Stimulated activated CD4-positive, alpha-beta T cell treated with anti-CD3 and anti-CD28 coated beads, Interleukin-12 subunit alpha, Interleukin-12 subunit beta, amount 100 ng/mL, for 24 hours (primary cell): ENCODE measurements around the gene MRAS.
"Not testable (repeated sequence)": the region's sequence is repeated elsewhere in the genome, so short reads cannot be mapped to it uniquely, and the experiment has no call there.

Experiments used
- DNase-seq, 2 experiments: peaks; one replicate each; pipeline ENCODE4 v3.0.0-alpha.2; 2020; ENCODE audit warnings: low read depth in 2 of 2

The MRAS gene

DNA sequence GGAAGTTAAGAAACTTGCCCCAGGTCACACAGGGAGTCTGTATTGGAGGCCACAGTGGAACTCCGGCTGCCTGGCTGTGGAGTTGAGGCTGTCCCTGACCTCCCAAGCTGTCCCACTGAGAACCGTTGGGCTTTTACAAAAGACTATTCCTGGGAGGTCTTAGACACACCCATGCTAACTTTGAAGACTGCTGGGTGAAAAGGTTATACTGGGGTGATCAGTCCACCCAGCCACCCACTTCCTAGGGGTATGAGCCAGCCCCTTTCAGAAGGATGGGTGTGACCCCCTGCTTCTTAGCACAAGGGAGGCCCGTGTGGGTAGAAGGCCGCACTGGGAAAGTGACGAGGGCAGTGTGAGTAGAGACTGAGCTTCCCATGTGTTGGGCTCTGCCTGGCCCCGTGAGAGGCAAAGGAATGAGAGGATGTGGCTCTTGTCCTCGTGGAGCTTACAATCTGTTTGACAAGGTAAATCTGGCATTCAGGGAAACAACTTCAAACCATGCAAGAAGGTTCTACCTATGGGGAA, 19.0 kb downstream of the MRAS start:
- no peak for DNase-seq

DNA sequence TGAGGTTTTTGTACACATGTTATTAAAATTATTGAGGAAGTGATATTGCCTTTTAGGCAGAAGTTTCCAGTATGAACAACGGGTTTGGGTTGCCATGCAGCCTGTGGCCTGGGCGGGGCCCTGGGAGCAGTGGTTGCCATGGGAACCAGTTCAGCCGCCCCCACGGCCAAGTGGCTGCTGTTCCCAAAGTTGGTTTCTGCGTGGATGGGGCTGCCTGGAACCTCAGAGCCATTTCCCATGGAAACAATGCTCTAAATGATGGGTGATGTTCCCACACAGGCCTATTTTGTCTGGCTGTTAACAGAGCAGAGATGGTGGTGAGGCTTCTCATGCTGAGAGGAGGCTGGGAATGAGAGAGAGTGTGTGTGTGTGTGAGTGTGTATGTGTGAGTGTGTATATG, 19.5 kb downstream of the MRAS start:
- no peak for DNase-seq

DNA sequence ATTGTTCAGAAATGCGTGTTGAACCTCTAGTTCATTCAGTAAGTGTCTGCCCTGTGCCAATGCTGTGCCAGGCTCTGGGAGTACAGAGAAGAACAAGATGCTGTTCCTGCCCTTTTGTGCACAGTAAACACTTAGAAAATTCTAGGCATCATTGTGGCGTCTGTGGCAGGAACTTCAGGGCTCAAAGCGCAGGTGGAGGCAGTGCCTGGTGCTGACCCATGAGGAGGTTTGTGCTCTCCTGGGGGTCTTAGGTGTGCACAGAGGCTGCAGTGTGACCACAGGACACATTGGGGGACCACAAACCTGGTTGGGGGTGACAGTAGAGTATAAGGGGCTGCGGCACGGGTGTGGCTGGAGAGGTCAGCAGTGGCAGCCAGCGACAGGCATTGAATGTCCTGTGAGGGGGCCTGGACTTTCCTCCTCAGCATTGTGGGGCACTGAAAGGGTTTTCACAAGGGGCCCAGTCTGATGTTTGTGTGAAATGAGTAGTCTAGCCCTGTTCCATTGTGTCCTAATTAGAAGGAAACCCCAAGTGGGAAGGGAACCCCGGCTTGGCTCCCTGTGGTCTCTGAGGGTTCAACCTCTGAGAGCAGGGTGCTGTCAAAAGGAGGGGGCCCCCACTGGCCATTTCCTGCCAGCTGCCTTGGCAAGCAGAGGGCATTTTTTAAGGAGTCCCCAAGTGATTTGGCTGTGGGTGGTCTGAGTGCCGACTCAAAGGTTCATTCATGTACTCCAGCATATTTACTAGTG, 20.9 kb downstream of the MRAS start:
- DNase-seq = no peak

DNA sequence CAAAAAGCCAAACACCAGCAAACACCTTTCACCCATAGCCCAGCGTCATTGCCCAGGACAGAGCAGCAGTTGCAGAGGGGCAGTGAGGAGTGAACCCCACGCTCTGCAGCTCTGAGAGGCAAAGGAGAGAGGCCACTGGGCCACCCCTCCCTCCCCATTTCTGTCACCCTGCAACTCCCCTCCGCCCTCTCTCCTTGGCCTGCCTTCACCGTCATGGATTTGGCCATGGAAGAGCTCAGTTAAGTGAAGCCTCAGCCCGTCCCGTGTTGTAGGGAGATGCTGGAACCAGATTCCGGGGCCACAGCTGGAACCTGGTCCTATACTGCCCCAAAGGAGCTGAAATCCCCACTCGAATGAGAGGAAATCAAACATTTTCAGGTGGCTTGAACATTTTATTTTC, 21.9 kb downstream of the MRAS start:
- no peak for DNase-seq

DNA sequence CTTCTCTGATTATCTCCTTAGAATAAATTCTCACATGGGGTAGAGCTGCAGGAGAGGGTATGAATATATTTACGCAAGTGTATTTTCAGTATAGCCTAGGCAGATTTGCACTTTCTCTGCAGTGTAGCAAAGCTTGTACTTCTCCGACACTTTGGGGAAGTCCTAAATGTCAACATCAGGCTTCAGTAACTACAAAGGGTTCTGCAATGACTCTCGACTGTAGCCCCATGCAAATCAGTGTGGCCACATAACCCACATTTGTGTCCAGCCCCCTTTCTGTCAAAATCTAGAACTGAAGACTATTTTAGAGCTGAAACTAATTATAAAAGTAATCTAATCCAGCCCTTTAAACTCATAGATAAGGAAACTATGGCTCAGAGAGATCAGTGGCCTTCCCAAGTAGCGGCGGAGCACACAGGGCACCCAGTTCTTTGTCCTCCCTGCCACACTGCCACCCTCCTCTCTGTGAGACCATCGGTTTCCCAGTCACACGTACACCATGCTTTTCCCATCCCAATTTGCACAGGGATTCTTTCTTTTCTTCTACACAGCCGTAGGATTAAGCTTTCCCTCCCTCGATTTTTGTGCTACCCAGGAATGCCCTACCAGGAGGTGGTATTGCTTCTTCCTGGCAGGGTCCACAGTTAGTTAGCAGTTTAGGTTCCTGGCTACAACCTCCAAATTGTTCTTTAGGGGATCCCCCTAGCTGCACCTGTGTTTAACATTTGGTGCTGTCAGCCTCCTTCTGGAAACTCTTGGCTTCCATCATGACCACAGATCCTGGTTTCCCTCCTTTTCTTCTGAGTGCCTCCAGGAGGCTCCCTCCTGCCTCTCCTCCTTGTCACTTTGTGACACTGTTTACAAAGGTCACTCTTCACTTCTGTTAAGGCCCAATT, 22.9 kb downstream of the MRAS start:
- DNase-seq = no peak

DNA sequence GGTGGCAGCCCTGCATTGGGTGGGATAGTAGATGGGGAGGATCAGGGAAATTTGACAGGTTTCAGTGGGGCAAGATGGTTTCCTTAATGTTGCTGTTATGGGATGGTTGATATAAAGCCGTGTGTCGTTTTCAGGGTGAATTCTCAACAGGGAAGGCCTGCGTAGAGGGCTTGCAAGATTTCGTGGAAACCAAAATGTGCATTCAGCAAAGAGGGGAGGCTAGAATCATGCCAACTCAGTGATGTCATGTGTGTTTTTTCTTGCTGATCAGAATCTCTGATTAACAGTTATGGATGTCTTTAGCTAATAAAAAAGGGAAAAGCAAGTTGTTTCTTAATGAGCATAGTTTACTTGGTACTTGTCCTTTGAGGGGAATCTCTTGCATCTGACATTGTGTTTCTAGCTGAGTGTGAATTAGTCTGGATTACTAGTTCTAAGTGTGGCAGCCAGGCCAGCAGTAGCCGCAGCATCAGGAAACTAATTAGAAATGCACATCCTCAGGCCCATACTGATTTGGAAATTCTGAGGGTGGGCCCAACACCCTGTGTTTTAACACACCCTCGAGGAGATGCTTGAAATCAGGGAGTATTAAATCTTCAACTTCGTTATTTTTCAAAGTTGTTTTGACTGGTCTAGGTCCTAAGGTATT, 24.8 kb downstream of the MRAS start:
- no peak for DNase-seq

DNA sequence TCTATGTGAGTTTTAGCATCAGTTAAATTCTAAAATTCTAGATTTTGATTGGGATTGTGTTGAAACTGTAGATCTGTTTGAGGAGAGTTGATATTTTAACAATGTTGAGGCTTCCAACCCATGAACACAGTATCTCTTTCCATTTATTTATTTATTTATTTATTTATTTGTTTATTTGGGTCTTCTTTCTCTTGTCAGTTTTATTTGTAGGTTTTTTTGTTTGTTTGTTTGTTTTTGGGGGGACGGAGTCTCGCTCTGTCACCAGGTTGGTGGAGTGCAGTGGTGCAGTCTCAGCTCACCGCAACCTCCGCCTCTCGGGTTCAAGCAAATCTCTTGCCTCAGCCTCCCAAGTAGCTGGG, 25.3 kb downstream of the MRAS start:
- no peak for DNase-seq

DNA sequence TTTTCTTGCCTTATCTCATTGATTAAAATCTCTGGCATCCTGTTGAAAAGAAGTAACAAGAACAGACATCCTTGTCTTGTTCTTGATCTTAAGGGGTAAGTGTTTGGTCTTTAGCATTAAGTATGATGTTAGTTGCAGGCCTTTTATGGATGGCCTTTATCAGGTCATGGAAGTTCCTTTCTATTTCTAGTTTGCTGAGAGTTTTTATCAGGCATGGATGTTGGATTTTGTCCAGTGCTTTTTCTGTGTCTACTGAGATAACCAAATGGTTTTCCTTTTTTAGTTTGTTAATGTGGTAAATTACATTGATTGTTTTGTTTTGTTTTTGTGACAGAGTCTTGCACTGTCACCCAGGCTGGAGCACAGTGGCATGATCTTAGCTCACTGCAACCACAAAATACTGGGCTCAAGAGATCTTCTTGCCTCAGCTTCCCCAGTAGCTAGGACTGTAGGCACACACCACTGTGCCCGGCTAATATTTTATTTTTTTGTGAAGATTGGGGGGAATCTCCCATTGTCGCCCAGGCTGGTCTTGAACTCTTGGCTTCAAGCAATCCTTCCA, 26.3 kb downstream of the MRAS start:
- no peak for DNase-seq

DNA sequence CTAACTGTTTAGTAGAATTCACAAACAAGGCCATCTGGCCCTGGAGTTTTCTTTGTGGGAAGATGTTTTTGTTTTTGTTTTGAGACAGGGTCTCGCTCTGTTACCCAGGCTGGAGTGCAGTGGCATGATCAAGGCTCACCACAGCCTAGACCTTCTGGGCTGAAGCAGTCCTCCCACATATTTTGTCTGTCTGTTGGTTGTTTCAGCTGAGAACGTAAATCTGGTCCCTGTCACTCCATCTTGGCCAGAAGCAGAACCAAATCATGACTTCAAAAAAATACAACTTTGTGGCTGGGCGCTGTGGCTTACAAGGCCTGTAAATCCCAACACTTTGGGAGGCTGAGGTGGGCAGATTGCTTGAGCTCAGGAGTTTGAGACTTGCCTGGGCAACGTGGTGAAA, 27.1 kb downstream of the MRAS start:
- no peak for DNase-seq

DNA sequence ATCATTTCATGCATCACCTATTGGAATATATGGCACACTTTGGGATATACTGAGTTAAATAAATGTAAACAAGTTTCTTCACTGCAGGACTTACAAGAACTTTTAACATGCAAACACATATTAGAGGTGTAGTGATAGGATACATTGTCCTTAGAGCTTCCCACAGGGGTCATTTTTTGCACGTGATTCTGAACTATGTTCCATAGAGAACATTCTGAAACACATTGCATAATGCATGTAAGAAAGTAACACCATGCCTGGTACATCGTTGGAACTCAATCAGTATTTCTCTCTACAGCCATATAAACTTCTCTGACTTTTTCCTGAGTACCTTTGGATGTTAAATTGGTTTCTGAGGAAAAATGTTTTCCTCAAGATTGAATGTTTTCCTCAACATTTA, 28.3 kb downstream of the MRAS start:
- no peak for DNase-seq

DNA sequence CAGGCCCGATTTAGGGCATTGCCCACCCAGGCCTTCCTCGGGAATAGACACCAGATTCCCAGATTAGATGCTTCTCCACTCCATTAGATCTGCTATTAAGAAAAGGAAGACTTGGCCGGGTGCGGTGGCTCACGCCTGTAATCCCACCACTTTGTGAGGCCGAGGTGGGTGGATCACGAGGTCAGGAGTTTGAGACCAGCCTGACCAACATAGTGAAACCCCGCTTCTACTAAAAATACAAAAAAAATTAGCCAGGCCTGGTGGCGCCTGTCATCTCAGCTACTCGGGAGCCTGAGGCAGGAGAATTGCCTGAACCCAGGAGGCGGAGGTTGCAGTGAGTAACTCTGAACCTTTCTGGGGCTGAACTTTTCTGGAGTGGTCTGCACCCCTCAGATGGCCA, 28.8 kb downstream of the MRAS start:
- DNase-seq = not testable (repeated sequence)

DNA sequence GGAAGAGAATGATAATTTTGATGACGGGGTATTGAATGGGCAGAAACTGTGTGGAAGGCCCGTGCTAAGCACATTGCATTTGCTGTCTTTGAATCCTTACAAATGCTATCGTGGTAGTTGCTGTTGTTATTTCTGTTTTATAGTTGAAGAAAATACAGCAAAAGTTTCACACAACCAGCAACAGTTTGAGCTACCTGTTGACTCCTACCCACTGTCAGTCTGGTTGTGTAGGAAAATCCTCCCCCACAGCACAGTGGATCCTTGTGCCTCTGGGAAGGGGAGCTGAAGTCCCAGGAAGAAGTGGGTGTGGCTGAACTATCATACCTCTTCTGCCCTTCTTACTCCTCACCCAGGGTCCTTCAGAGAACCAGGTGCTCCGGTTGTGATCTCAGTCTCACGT, 29.4 kb downstream of the MRAS start:
- DNase-seq = no peak

DNA sequence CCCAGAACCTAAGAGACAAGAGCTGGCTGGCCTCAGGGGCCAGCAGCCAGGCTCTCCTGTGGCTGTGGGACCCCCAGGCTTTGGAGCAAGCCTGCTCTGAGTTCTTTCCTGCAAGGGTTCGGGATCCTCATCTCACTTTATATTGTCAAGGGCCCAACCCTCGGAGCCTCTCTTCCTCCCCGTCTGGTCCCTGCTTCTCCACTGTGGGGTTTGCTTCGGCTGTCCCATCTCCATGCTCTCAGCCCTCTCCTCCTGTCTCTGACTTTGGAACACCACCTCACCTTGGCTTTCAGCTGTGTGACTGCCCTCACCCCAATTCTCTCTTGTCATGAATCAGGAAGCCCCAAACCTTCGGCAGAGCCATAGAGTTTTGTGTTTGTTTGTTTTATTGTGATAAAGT, 30.0 kb downstream of the MRAS start:
- no peak for DNase-seq

DNA sequence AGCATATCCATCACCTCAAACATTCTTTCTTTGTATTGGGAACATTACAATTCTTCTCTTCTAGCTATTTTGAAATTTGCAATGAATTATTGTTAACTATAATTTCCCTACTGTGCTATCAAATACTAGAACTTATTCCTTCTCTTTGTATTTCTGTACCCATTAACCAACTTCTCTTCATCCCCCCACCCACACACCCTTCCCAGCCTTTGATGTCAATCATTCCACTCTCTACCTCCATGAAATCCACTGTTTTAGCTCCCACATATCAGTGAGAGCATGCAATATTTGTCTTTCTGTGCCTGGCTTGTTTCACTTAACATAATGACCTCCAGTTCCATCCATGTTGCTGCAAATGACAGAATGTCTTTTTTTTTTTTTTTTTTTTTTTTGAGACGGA, 30.6 kb downstream of the MRAS start:
- DNase-seq = no peak

DNA sequence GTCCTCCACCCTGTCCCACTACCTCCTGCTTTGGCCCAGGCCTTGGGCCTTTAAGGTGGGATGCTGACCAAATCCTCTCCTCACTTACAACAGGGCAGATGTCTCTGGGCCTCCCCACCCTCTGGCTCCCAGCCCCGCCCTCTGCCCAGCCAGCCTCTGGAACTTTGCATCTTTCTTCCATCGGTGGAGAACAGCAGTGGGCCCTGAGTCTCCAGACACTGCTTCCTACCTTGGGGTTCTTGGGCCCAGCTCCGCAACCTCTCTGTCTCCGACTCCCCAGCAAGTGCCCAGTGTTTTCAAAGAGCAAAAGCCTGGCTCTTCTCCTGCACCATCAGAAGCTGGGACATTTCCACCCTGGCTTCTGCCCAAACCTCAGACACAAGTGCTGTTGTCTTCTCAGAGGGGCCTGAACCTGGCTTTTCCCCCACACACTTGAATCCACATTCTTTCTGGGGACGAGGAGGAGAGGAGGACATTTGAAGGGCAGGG, 33.1 kb downstream of the MRAS start:
- DNase-seq = no peak

DNA sequence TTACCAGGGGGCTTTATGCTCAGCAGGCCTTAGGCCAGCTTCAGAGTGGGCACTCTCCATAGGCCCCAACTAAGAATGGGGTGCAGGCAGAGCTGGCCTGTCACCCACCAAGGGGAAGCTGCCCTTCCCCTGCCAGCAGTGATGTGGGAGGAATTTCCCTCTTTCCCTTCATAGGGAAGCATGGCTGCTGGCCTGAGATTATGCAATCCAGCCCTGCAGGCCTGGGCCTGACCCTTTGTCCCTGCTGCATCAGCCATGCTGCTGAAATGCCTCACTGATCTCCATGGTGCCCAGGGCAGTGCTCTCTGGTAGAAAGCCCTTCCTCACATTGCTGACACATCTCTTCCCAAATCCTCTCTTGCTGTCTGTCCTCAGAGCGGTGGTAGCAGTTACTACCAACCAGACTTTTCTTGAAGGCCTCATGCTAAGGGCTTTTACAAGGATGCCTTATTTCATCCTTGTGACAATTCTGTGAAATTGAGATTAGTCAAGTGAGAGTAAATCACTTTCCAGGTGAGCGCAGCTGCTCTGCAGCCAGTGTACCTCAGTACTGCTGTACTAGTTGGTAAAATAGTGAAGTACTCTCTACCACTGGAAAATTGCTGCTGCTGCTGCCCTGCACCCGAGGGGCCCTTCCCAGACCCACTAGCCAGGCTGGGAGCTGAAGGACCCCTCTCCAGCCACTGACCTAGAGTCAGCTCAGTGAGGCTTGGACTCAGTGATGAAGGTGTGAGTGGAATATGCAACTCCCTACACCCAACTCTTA, 33.8 kb downstream of the MRAS start:
- no peak for DNase-seq

DNA sequence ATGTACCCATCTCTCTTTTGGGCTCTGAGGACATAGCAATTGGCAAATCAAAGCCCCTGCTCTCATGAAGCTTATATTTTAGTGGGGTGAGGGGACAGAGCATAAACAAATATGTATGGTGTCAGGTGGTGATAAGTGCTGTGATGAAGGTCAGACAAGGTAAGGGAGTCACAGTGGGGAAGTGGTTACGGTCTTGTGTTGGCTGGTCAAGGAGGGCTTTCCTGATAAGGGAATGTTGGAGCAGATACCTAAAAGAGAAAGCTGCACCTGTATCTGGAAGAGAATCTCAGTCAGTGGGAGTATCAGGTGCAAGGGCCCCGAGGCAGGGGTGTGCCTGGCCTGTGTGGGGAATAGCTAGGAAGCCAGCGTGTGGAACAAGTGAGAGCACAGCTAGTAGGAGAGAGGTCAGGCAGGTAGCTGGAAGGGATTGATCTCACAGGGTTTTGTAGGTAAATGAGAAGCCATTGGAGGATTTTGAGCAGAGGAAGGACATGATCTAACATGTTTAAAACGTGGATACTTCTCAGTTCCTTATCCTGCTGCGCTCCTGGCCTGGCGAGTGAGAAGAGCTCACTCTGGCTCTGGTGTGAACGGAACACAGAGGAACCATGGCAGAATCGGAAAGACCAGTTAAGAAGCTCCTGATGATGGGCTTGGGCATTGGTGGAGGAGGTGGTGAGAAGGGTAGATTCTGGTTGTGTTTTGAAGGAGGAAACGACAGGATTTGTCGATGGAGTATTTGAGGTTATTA, 35.5 kb downstream of the MRAS start:
- no peak for DNase-seq

DNA sequence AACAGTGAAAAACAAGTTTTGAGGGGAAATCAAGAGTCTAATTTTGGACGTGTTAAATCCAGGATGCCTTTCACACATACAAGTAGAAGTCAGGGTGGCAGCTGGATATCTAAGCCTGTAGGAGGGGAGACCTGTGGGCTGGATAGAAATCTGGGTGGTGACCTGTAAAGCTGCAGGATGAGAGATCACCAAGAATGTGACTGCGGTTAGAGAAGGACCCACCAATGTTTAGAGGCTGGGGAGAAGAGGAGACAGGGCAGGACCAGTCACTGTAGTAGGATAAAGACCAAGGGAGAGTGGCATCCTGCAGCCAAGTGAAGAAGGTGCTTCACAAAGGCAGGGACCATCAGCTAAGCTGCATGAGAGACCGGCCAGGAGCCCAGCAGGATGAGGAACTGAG, 36.2 kb downstream of the MRAS start:
- no peak for DNase-seq

DNA sequence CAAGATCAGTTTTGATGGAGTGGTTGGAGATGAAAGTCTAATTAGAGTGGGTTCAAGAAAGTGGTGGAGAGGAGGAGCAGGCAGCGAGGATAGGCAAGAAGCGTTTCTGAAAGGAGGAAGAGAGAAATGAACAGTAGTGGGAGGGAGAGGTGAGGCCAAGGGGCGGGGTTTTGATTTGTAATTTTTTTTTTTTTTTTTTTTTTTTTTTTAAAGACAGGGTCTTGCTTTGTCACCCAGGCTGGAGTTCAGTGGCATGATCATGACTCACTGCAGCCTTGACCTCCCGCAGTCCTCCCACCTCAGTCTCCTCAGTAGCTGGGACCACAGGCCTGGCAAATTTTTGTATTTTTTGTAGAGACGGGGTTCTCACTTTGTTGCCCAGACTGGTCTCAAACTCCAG, 36.6 kb downstream of the MRAS start:
- DNase-seq = no peak

DNA sequence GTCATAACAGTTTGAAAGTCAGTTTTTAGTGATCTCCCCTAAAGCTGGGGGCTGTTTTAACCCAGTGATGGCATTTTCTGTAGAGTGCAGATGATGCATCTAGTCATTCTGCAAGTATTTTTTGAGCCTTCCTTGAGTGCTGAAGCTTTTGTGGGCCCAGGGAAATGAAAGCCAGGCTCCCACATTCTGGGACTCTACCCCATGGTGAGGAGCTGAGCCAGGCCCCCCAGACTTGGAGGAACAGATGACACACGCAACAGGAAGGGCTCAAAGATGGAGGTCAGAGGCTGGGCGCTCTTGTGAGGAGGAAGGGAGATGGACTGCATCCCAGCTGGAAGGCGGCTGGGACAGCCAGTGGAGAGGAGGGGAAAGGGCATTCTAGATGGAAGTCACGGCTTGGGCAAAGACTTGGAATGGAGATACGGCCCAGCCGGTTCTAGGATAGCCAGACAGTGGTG, 40.8 kb downstream of the MRAS start:
- no peak for DNase-seq
